Ovary (tissue), 9 donors: ENCODE data around the gene ADGRD1. TPM values are rescaled to one million over a fixed set of nuclear protein-coding genes. Genes with fewer than 3 reads are reported as not detected.

Experiments used
- DNase-seq, 5 donors: peaks; one replicate each; pipeline ENCODE4 v3.0.0-alpha.2; 2019 to 2020
- H3K27ac ChIP-seq, 2 donors: fragments of 200-600 bp; one replicate each; pipeline versions ENCODE4 v1.5.1 to v1.8.0; 2019 to 2022
- H3K27me3 ChIP-seq: fragments of 200-600 bp; one replicate; pipeline ENCODE4 v1.8.0; 2022
- H3K36me3 ChIP-seq: fragments of 200-600 bp; sonication (generic); one replicate; pipeline ENCODE4 v1.5.1; 2019
- H3K4me1 ChIP-seq: one replicate; pipeline ENCODE4 v1.8.1; 2013; ENCODE audit warnings: mild to moderate bottlenecking, moderate library complexity; ENCODE audit not compliant: insufficient read depth
- H3K4me3 ChIP-seq: fragments of 200-600 bp; sonication (generic); one replicate; pipeline ENCODE4 v1.5.1; 2017
- H3K9me3 ChIP-seq, 2 donors: fragments of 200-600 bp in 1 of 2; sonication (generic) in 1 of 2; one replicate each; pipeline versions ENCODE4 v1.5.1 to v1.8.1; 2013 to 2019; ENCODE audit warnings: mild to moderate bottlenecking in 1 of 2, moderate library complexity in 1 of 2
- CTCF ChIP-seq, 3 donors: fragments of 450-650 bp in 2 of 3; fragments of 200-600 bp in 1 of 3; IDR thresholded peaks; one replicate each; pipeline versions ENCODE4 v1.5.1 to v1.8.0; 2016 to 2022; ENCODE audit warnings: antibody characterized with exemption in 3 of 3, mild to moderate bottlenecking in 1 of 3
- EP300 ChIP-seq: sonication (generic); formaldehyde crosslinking; IDR thresholded peaks from one replicate; pipeline ENCODE4 v1.6.1; 2017; ENCODE audit warnings: antibody characterized with exemption
- POLR2A ChIP-seq: fragments of 450-650 bp; IDR thresholded peaks from one replicate; pipeline ENCODE4 v1.6.1; 2017; ENCODE audit warnings: antibody characterized with exemption, mild to moderate bottlenecking, moderate library complexity
- WGBS, 3 donors: extraction: QIAGEN DNeasy Blood & Tissue Kit in 1 of 3; methylation state at CpG; one replicate each; pipeline versions ENCODE4 v1.1.5 to v1.1.7; 2013 to 2017; 5-methylcytosine and 5-hydroxymethylcytosine counted together
- intact Hi-C, 4 donors: fragments of 100-400 bp; cut with DNase I; formaldehyde crosslinking; loops; one replicate each; pipeline versions ENCODE4 v1.11.0 to v1.15.1; 2022 to 2023
- polyA plus RNA-seq, 2 donors: library from polyadenylated mRNA; stranded (reverse); fragments of 200-250 nt in 1 of 2; fragments of 350-450 nt in 1 of 2; fragmentation: Illumina TruSeq in 1 of 2; extraction: RNeasy Lipid Tissue Mini Kit (QIAGEN cat#74804) in 1 of 2; gene quantifications; one replicate each; pipeline ENCODE4 v1.2.3, GENCODE V29; 2013 to 2014
- total RNA-seq, 7 donors: library from RNA; depleted of rRNA in 2 of 7; stranded (reverse); fragments of >200 nt in 2 of 7; fragmentation: NEBNext Ultra II Directional in 3 of 7; extraction: Animal tissue kit (Norgen Biotek cat#: 25700) in 3 of 7; gene quantifications; one replicate each; pipeline versions ENCODE4 v1.1.0 to v1.2.4, GENCODE V29; 2016 to 2023
- donor health status: DM: no; HTN: no; CAD: no; lungs with moderate emphysema.
- donor health status: DM: no; HTN: no; CAD: no.
- donor health status: Bipolar disorder and iron deficiency.
- donor health status: DM: yes; HTN: yes; CAD: no.
- donor health status: DM: no; HTN: no; CAD: no.
- donor health status: DM: yes; HTN: yes; CAD: no.

Gene ADGRD1
- total and polyA plus RNA-seq, 9 donors = 7.6 to 75.3 (median 25.9) TPM

GRCh38 chr12:130965668-130966067 lies 12.0 kb downstream of the ADGRD1 start:
- Histone ChIP-seq H3K27ac (no peak overlapping the region), H3K9me3 (no peaks in the 10 kb centered on the region), H3K4me3 (no peak overlapping the region), H3K27me3 (no peaks in the 10 kb centered on the region), H3K4me1 (no peaks in the 10 kb centered on the region), H3K36me3 (no peaks in the 10 kb centered on the region)
- no peak for DNase-seq
- TF ChIP-seq POLR2A = no peak
- TF ChIP-seq CTCF (IDR thresholded peaks at IDR 0.05) = no peak
- TF ChIP-seq EP300 = no peak
- 85 to 94% (median 86%) methylated on average over 2 of the region's 2 CpGs for WGBS, 3 donors
- intact Hi-C loops = no loop called here

- 93 to 96% (median 93%) methylated on average over 15 of the region's 15 CpGs for WGBS, 3 donors
Observed at GRCh38 chr12:130966443-130967030, 12.8 kb downstream of the ADGRD1 start.

GRCh38 chr12:130967636-130968035 lies 13.9 kb downstream of the ADGRD1 start:
- H3K9me3 ChIP-seq = no peaks in the 10 kb centered on the region
- H3K4me3 ChIP-seq = no peak overlapping the region
- 94 to 96% (median 95%) methylated on average over 16 of the region's 16 CpGs for WGBS, 3 donors
- no peaks in the 10 kb centered on the region for H3K27me3 ChIP-seq
- no peak overlapping the region for H3K27ac ChIP-seq
- H3K4me1 ChIP-seq = peaks cover under 1% of the 10 kb centered on the region
- intact Hi-C loops = no loop called here
- DNase-seq = no peak
- no peak for TF ChIP-seq EP300
- H3K36me3 ChIP-seq = no peaks in the 10 kb centered on the region

More at GRCh38 chr12:130966443-130967030, 12.8 kb downstream of the ADGRD1 start:
- no peaks in the 10 kb centered on the region for H3K36me3 ChIP-seq
- no peaks in the 10 kb centered on the region for H3K4me1 ChIP-seq
- intact Hi-C loops = no loop called here
- no peak for TF ChIP-seq POLR2A
- no peak for TF ChIP-seq EP300
- no peak for TF ChIP-seq CTCF (IDR thresholded peaks at IDR 0.05)
- no peaks in the 10 kb centered on the region for H3K27me3 ChIP-seq
- no peak overlapping the region for H3K4me3 ChIP-seq
- H3K27ac ChIP-seq = no peak overlapping the region
- no peak for DNase-seq
- H3K9me3 ChIP-seq = no peaks in the 10 kb centered on the region

- Histone ChIP-seq H3K36me3 (no peaks in the 10 kb centered on the region), H3K27ac (no peak overlapping the region)
- intact Hi-C loops = no loop called here
Observed at GRCh38 chr12:130968611-130969010, 14.9 kb downstream of the ADGRD1 start.

More at GRCh38 chr12:130968611-130969010, 14.9 kb downstream of the ADGRD1 start:
- no peak for DNase-seq
- Histone ChIP-seq H3K4me1 (peaks cover 1% of the 10 kb centered on the region), H3K9me3 (no peaks in the 10 kb centered on the region), H3K27me3 (no peaks in the 10 kb centered on the region), H3K4me3 (no peak overlapping the region)
- 96 to 97% (median 97%) methylated on average over 7 of the region's 7 CpGs for WGBS, 3 donors
- no peak for TF ChIP-seq POLR2A
- TF ChIP-seq CTCF (IDR thresholded peaks at IDR 0.05) = no peak
- no peak for TF ChIP-seq EP300
